GM21390 (cell line): ENCODE measurements around the gene ZNF789.
A peak's percentile ranks its signal among the peaks of the same experiment; 100 is the strongest.
"Not testable (repeated sequence)": the region's sequence is repeated elsewhere in the genome, so short reads cannot be mapped to it uniquely, and the experiment has no call there.

Experiments used
- ATAC-seq: cut with Tn5 transposase; IDR thresholded peaks from one replicate; pipeline ENCODE4 v1.9.1; 2021; ENCODE audit not compliant: unreplicated experiment

The ZNF789 gene

GRCh38 chr7:99472561-99473314 lies at the start of gene ZNF789:
Gene ZNF789 (plus strand): TSS chr7:99472890. CDS start chr7:99476457, 3,567 bp downstream.
- peak; percentile 95 for ATAC-seq

DNA sequence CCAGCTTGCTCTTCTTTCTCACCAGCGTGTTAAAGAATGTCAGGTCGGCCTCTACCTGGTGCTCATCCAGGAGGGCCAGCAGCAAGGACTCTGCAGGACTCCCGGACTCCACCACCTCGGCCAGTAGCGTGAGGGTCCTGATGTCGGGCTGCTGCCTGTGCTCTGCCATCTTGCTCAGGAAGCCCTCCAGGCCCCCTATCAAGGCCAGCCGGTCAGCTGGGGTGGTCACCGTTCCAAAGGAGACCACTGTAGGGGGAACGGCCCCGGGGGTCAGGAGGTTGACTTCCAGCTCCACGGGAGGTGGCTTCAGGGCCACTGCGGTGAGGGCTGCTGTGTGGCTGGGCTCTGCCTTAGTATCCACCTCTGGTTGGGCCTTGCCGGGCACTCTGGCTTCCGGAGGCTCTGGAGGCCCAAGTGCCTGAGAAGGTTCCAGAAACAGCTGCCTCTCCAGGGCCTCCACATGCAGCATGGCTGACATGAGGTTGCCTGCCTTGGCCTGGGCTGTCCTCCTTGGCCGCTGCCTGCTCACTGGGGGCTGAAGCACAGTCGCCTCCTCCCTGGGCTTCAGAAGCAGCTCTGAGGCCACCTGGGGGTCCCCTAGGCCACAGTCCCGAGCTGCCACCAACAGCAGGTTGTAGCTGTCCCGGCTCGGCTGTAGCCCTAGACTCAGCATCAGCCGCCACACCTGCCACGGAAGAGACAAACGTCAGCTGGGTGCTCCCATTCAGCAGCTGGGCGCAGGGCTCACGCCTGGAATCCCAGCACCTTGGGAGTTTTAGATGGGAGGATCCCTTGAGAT lies 47.6 kb upstream of the ZNF789 start:
- no peak for ATAC-seq

DNA sequence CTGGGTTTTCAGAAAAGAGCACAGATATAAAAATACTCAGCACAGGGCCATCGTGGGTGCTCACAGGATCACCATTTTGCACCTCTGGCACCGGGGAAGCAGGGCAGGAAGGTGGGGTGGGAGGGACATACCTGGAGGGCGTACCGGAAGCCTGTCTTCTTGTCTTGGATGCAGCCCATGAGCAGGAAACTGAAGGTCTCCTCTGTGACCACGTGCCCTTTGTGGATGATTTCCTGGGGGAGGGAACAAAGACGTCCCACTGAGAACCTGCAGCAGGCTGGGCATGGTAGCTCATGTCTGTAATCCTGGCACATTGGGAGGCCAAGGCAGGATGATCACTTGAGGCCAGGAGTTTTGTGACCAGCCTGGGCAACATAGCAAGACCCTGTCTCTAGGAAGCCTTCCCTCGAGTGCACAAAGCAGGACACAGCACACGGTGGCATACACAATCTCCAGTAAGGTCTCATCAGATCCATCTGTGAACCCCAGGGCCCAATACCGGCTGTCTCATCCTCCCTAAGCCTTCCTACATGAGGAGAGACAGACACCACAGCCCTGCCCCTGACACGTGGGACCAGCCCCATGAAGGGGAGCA lies 43.6 kb upstream of the ZNF789 start:
- no peak for ATAC-seq

DNA sequence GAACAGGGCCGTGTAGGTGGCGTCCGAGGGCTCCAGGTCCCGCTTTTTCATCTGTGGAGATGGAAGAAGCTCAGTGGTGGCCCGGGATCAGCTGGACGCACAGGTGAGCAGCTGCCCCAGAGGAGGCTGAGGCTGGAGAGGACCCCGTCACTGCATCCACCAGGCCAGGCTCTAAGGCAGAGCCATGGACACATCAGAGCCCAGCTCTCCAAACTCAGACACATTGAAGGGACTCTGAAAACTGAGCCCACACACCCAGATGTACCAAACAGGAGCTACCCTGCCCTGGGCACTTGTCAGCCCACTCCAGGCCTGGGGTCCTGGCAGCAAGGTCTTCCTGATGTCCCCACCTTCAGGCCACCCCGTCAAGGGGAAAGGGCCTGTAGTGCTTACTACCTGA lies 42.9 kb upstream of the ZNF789 start:
- ATAC-seq = no peak

DNA sequence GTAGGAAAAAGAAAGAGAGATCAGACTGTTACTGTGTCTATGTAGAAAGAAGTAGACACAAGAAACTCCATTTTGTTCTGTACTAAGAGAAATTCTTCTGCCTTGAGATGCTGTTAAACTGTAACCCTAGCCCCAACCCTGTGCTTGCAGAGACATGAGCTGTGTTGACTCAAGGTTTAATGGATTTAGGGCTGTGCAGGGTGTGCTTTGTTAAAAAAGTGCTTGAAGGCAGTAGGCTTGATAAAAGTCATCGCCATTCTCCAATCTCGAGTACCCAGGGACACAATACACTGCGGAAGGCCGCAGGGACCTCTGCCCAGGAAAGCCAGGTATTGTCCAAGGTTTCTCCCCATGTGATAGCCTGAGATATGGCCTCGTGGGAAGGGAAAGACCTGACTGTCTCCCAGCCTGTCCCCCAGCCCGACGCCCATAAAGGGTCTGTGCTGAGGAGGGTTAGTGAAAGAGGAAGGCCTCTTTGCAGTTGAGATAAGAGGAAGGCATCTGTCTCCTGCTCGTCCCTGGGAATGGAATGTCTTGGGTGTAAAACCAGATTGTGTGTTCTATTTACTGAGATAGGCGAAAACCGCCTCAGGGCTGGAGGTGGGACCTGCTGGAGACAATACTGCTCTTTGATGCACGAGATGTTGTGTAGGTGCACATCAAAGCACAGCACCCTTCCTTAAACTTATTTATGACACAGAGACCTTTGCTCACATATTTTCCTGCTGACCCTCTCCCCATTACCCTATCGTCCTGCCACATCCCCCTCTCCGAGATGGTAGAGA lies 40.7 kb upstream of the ZNF789 start:
- ATAC-seq = not testable (repeated sequence)

DNA sequence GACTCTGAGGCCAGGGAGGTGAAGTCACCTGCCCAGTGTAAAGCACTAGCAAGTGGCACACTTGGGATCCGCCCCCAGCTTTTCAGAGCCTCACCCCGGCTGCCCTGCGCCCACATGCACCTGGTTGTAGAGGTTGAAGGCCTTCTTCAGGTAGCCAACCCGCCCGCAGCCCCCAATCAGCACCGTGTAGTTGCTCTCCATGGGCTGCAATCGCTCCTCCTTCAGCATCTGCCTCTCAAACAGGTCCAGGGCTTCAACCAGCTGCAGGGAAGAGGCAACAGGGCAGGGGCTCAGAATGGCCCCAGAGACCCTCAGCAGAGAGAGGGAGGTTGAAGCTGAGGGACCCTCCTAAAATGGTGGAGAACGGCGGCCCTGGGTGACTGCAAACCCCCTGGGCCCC lies 39.5 kb upstream of the ZNF789 start:
- ATAC-seq = no peak

- peak; percentile 7 for ATAC-seq
Observed at GRCh38 chr7:99437946-99438572, 34.6 kb upstream of the ZNF789 start.

DNA sequence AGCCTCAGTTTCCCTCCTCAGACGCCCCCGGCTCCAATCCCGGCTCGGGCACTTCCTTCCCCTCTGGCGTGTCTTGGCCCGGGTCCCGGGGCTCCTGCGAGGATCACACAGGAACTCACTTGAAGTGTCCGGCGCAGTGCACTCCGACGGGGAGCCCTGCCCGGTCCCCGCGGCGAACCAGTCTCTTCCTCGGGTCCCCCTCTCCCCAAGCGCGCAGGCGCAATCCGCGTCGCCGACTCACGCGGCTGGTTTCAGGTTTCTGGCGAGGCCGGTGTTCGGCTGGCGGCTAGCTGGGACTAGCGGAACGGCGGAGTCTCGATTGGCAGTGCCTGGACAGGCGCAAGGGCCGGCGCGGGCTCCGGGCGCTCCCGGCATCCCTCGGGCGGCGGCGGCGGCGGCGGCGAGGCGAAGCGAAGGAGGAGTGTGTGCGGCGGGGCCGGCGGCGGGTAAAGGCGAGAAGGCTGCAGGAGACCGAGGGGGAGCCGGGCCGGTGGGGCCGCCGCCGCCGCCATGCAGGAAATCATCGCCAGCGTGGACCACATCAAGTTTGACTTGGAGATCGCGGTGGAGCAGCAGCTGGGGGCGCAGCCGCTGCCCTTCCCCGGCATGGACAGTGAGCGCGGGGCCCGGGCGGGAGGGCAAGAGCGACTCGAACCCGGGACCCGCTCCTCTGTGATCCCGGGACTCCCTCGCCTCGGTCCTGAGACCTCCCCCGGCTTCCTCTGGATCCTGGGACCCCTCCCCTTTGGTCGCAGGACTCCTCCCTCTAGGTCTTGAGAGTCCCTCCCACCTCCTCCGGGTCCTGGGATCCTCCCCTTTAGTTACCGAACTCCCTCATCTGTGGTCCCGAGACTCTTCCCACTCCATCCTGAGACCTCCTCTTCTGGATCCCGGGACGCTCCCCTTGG lies 33.9 kb upstream of the ZNF789 start, which contains the start of the genes CPSF4 and PTCD1:
Gene CPSF4 (plus strand): TSS at position 371 of the 908 bp plus-strand sequence. CDS start 140 bp downstream, at position 511.
Gene PTCD1 (minus strand): TSS at position 226 of the 908 bp plus-strand sequence. CDS start 3,556 bp downstream, outside the sequence.
- ATAC-seq = peak; percentile 86

DNA sequence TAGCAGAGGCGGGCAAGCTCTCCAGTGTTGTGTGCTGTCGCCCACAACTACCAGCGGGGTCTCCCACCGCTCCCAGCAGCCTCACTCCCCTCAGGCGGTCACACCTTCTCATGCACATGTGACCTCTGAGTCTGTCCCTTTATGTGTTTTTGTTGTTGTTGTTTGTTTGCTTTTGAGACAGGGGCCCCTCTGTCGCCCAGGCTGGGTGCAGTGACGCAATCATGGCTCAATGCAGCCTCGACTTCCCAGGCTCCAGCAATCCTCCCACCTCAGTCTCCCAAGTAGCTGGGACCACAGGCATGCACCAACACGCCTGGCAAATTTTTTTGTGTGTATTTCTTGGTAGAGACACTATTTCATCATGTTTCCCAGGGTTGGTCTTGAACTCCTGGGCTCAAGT lies 32.5 kb upstream of the ZNF789 start:
- ATAC-seq = no peak

DNA sequence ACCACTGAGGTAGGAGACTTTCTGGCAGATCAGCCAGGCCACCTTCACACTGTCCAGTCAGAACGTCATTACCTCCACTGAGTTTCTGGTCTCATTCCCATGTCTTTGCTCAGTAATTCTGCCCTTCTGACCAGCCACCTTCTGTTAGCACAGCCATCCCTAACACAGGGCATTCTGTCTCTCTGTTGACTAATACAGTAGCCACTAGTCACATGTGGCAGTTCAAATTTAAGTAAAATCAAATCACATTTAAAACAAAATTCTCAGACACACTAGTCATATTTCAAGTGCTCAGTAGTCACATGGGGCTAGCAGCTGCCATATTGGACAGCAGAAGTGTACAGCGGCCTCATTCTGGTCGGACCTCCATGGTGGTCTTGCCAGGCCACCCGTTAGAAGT lies 26.6 kb upstream of the ZNF789 start:
- no peak for ATAC-seq

GRCh38 chr7:99447943-99448342 lies 24.7 kb upstream of the ZNF789 start:
- ATAC-seq = no peak

DNA sequence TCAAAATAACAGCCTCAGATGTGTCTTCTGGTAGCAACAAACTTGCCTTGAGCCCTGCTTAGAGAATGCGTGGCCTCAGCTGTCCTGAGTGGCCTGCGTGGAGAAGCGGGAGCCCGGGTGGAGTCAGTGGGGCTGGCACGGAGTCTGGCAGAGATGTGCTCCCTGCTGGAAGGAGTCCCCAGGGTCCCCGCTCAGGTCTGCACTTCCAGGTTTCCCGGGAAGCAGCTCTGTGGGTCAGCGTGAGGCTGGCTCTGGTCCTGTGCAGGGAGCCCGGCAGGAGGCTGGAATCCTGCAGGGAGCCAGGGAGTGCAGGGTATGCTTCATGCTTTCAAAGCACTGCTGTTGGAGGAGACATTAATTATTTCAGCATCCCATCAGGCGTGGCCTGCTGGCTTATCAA lies 23.8 kb upstream of the ZNF789 start:
- ATAC-seq = no peak

GRCh38 chr7:99449326-99449725 lies 23.4 kb upstream of the ZNF789 start:
- no peak for ATAC-seq

- no peak for ATAC-seq
Observed at GRCh38 chr7:99451936-99452335, 20.8 kb upstream of the ZNF789 start.

- no peak for ATAC-seq
Observed at GRCh38 chr7:99452541-99452940, 20.1 kb upstream of the ZNF789 start.

GRCh38 chr7:99453105-99453504 lies 19.6 kb upstream of the ZNF789 start:
- ATAC-seq = no peak

DNA sequence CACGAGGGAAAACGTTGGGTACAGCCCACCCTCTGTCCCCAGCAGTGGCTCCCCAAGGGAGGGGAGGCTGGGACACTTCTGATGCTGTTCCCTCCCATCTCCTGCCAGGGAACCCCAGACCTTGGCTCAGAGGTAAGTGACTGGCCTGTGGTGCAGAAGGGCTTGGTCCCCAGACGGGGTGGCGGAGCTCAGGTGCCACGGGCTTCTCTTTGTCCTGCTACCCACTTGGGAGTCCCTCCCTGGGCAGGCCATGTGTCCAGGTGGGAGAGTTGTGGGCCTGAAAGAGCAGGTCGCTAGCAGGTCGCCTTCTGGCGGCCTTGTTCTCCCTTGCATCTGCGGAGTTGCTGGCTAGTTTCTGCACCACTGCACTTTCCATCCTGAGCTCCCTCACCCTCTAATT lies 16.8 kb upstream of the ZNF789 start:
- ATAC-seq = no peak

DNA sequence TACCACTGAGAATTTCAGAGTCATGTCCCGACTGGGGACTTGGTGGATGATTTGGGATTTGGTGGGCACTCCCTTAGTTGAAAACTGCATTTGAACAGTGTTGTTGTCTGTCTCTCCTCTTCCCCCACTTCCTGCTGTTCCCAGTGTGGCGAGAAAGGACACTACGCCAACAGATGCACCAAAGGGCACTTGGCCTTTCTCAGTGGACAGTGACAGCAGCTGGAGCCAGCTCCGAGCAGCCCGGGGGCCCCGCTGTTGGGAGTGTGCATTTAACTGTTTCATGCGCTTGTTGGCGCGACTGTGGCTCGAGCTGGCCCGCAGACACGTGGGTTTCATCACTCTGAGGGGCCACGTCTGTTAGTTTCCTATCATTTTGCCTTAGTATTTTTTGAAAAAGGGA lies 16.4 kb upstream of the ZNF789 start:
- ATAC-seq = no peak

DNA sequence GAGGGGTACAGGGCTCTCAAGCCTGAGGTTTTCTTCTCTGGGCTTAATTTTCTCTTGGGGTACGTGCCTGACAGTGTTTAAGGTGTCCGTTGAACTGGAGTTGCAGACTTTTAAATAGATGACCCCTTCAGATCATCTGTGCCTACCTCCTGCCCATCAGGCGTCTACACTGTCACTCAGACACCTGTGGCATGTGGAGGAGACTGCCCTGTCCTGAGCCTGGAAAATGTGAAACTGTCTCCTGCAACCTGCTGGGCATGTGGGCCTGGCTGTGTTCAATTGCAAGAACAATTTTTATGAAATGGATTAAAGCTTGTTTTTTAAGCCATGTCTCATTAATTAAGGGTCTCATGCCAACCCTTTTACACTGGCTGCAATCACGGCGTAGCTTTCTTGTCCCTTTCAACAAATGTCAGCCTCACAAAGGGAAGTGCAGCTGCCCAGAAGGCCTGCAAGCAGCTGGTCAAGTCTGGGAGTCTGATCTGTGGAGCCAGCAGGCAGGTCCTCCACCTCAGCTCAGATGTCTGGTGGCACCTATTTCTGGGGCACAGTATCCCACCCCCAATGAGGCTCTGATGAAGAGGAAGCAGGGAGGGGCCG lies 15.5 kb upstream of the ZNF789 start:
- no peak for ATAC-seq
